Stimulated activated CD8-positive, alpha-beta memory T cell treated with anti-CD3 and anti-CD28 coated beads, Interleukin-12 subunit alpha, Interleukin-12 subunit beta, amount 100 ng/mL, for 1 hour (primary cell): ENCODE results near the gene NPPC.
"Not testable (repeated sequence)": the region's sequence is repeated elsewhere in the genome, so short reads cannot be mapped to it uniquely, and the experiment has no call there.

Experiments
- DNase-seq: peaks from one replicate; pipeline ENCODE4 v3.0.0-alpha.2; 2020; ENCODE audit warnings: low read depth

Gene NPPC

GRCh38 chr2:231886071-231886681 is 40.0 kb downstream of the NPPC start:
- DNase-seq = no peak

GRCh38 chr2:231884438-231885140 is 41.6 kb downstream of the NPPC start:
- no peak for DNase-seq

DNA sequence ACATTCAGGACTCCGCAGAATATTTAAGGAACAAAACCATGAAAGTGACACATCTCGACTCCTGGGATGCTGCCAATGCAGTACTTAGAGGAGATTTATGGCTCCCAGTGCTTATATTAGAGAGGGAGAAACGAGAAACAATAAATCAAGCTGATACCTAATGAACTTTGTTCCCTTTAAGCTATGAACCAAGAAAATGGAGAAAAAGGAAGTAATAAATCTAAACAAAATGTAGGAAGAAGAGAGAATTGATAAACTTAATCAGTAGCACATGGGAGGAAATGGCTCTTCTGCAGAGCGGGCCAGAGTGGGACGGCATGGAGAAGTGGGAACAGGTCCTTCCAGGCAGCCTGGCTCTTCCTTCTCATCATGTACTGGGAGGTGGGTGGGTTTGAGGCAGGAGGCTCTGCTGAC is 42.7 kb downstream of the NPPC start:
- no peak for DNase-seq

- DNase-seq = no peak
These were observed 43.5 kb downstream of the NPPC start for GRCh38 chr2:231882646-231883045.

GRCh38 chr2:231880371-231880770 is 45.8 kb downstream of the NPPC start:
- DNase-seq = not testable (repeated sequence)

DNA sequence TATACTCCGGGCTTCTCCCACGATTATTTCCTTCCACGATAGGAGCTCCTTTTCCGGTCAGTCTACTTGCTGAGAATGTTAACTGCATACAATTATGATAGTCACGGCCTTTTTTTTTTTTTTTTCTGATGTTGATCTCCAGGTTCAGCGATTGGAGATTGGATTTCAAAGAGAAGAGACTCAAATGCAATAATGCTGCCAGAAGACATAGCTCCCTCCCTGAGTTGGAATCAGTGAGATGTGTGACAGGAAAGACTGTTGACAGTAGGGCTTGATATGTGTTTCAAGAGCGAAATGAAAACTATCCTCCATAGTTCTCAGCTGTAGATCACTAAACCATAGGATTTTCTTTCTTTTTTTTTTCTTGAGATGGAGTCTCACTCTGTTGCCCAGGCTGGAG is 47.0 kb downstream of the NPPC start:
- no peak for DNase-seq

- no peak for DNase-seq
These were observed 48.4 kb downstream of the NPPC start for GRCh38 chr2:231877533-231878456.

DNA sequence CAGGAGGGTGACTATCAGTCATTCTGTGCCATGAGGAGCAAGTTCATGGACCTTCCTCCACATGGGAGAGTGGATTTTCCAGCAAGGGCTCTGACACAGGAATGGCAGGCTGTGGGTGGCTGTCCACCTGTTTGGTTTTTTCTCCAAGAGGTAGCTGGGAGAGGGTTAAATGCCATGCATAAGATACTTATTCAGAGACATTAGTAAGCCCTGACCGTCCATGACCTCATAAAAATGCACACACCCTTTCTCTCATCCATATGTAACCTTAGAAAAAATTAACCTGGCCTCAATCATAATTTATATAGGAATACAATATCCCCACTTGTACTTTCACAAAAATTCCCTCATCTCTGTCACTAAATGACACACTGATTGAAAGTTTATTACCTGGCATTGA is 51.3 kb downstream of the NPPC start:
- DNase-seq = no peak
